K562 (cell line): ENCODE measurements around the gene SLC35B4. TPM values are rescaled to one million over a fixed set of nuclear protein-coding genes. Genes with fewer than 3 reads are reported as not detected.

Experiments
- ATAC-seq: fragments of 200-7000 bp; cut with Tn5 transposase; 3 replicates; pipeline ENCODE4 v1.9.1; 2020; ENCODE audit warnings: moderate library complexity
- BruUV-seq: library from RNA; stranded (reverse); fragments of 400-500 nt; replicated peaks from 2 replicates; lab custom pipeline; 2021; lab: Mats Ljungman, UMichigan
- CTCF ChIA-PET: fragments of 300-600 bp; formaldehyde crosslinking; extraction: SDS; loops from one replicate; lab custom pipeline; 2021; ENCODE audit warnings: low intra/inter-chr PET ratio; lab: Yijun Ruan, JAX
- POLR2A ChIA-PET: fragments of 300-600, 350-650 bp; sonication (Branson Sonifier 250); formaldehyde crosslinking; extraction: SDS; loops from one replicate; lab custom pipeline; 2021; ENCODE audit warnings: antibody characterized with exemption, inconsistent platforms; lab: Yijun Ruan, JAX
- DNase-seq, 4 experiments: peaks; one replicate each; pipeline versions ENCODE4 v3.0.0 to v3.0.0-alpha.2; 2011 to 2018; ENCODE audit warnings: low spot score in 3 of 4, mixed read lengths in 3 of 4; ENCODE audit errors: extremely low read depth in 1 of 4
- FAIRE-seq: peaks from 2 replicates; lab custom pipeline; 2011; peaks lifted over from hg19 to GRCh38; lab: Jason Lieb, UNC
- H2AFZ ChIP-seq: 2 replicates; pipeline ENCODE4 v1.6.0; 2011; ENCODE audit warnings: low read depth, low read length, control low read depth, inconsistent platforms
- H3K27ac ChIP-seq: fragments of 200-600 bp; 3 replicates; pipeline ENCODE4 v1.8.0; 2011; ENCODE audit warnings: low read depth, mild to moderate bottlenecking, control low read depth, inconsistent platforms, low read length, moderate library complexity, mixed read lengths; ENCODE audit errors: extremely low read depth
- H3K27me3 ChIP-seq, 2 experiments: fragments of 300-600 bp in 1 of 2; 2 replicates in 1 of 2; 3 replicates in 1 of 2; pipeline versions ENCODE4 v1.6.0 to v1.8.0; 2011; ENCODE audit warnings: inconsistent platforms in 2 of 2, low read length in 2 of 2, mild to moderate bottlenecking in 1 of 2, mixed read lengths in 1 of 2, moderate library complexity in 1 of 2; ENCODE audit not compliant: control insufficient read depth in 2 of 2, insufficient read depth in 2 of 2
- H3K36me3 ChIP-seq: fragments of 300-600 bp; 3 replicates; pipeline ENCODE4 v1.8.0; 2011; ENCODE audit warnings: mild to moderate bottlenecking, low read length, inconsistent platforms; ENCODE audit not compliant: control insufficient read depth, insufficient read depth
- H3K4me1 ChIP-seq, 2 experiments: fragments of 200-600 bp in 1 of 2; replicated peaks in 1 of 2; 2 replicates in 1 of 2; 3 replicates in 1 of 2; pipeline versions ENCODE4 v1.5.1 to v1.8.0; 2011; ENCODE audit warnings: inconsistent platforms in 2 of 2, low read length in 2 of 2, mild to moderate bottlenecking in 1 of 2, mixed read lengths in 1 of 2, moderate library complexity in 1 of 2; ENCODE audit not compliant: control insufficient read depth in 2 of 2, insufficient read depth in 2 of 2
- H3K4me2 ChIP-seq: 2 replicates; pipeline ENCODE4 v1.6.1; 2011; ENCODE audit warnings: low read length, control low read depth, inconsistent platforms, mixed read lengths; ENCODE audit not compliant: insufficient read depth
- H3K4me3 ChIP-seq: fragments of 200-600 bp; sonication (generic), shearing (Covaris generic); 2 replicates; pipeline ENCODE4 v1.5.1; 2016; ENCODE audit warnings: control low read depth, inconsistent platforms
- H3K79me2 ChIP-seq: fragments of 200-600 bp; 3 replicates; pipeline ENCODE4 v1.8.0; 2011; ENCODE audit warnings: low read length, inconsistent platforms; ENCODE audit not compliant: control insufficient read depth, insufficient read depth
- H3K9ac ChIP-seq, 2 experiments: 2 replicates each; pipeline versions ENCODE4 v1.6.0 to v1.6.1; 2011; ENCODE audit warnings: low read depth in 2 of 2, low read length in 2 of 2, control low read depth in 1 of 2, inconsistent platforms in 1 of 2, mild to moderate bottlenecking in 1 of 2, mixed read lengths in 1 of 2; ENCODE audit not compliant: insufficient read depth in 1 of 2
- H3K9me1 ChIP-seq: one replicate; pipeline ENCODE4 v1.6.0; 2011; ENCODE audit warnings: inconsistent platforms, mild to moderate bottlenecking, low read length, moderate library complexity; ENCODE audit not compliant: control insufficient read depth, insufficient read depth
- H3K9me3 ChIP-seq: replicated peaks from 2 replicates; pipeline ENCODE4 v1.5.1; 2011; ENCODE audit warnings: low read depth, low read length, inconsistent platforms; ENCODE audit not compliant: control insufficient read depth, insufficient read depth
- H4K20me1 ChIP-seq: replicated peaks from 2 replicates; pipeline ENCODE4 v1.6.1; 2011; ENCODE audit warnings: low read length, inconsistent platforms, mixed read lengths; ENCODE audit not compliant: control insufficient read depth, insufficient read depth
- BRF2 ChIP-seq: IDR thresholded peaks from 3 replicates; pipeline ENCODE4 v1.6.1; 2011; ENCODE audit warnings: borderline replicate concordance, mild to moderate bottlenecking; ENCODE audit not compliant: insufficient read length, insufficient read depth
- CCNT2 ChIP-seq: IDR thresholded peaks from 2 replicates; pipeline ENCODE4 v1.6.1; 2011; ENCODE audit warnings: borderline replicate concordance, low read depth, mild to moderate bottlenecking, moderate library complexity, mixed read lengths, low read length; ENCODE audit not compliant: insufficient read length; ENCODE audit errors: extremely low read depth
- EHMT2 ChIP-seq: fragments of 450-650 bp; IDR thresholded peaks from 2 replicates; pipeline ENCODE4 v1.6.1; 2018; ENCODE audit warnings: antibody characterized with exemption
- ESRRB ChIP-seq: fragments of 250-450 bp; sonication (Bioruptor Pico); IDR thresholded peaks from 2 replicates; pipeline ENCODE4 v1.5.0; 2020; ENCODE audit warnings: mild to moderate bottlenecking, moderate library complexity, borderline replicate concordance
- HLTF ChIP-seq: fragments of 450-650 bp; IDR thresholded peaks from 2 replicates; pipeline ENCODE4 v1.6.1; 2016
- KLF6 ChIP-seq: fragments of 250-450 bp; sonication (Bioruptor Pico); IDR thresholded peaks from 2 replicates; pipeline ENCODE4 v1.4.0; 2020; ENCODE audit warnings: mild to moderate bottlenecking, moderate library complexity, borderline replicate concordance
- MAFG ChIP-seq: fragments of 450-650 bp; conservative IDR thresholded peaks from 2 replicates; pipeline ENCODE4 v1.6.1; 2016; ENCODE audit warnings: missing genetic modification characterization, missing compliant biosample characterization
- MEIS2 ChIP-seq: fragments of 450-650 bp; IDR thresholded peaks from 2 replicates; pipeline ENCODE4 v1.6.1; 2014; ENCODE audit warnings: mild to moderate bottlenecking; ENCODE audit not compliant: partially characterized antibody
- MXI1 ChIP-seq: IDR thresholded peaks from 2 replicates; pipeline ENCODE4 v1.6.1; 2011; ENCODE audit warnings: low read depth, mild to moderate bottlenecking, improper control_type of control experiment, low read length
- NFE2 ChIP-seq: IDR thresholded peaks from 2 replicates; pipeline ENCODE4 v1.6.1; 2014; ENCODE audit warnings: antibody characterized with exemption, low read depth
- POLR2B ChIP-seq: fragments of 450-650 bp; IDR thresholded peaks from 2 replicates; pipeline ENCODE4 v1.6.1; 2018; ENCODE audit warnings: low read depth; ENCODE audit not compliant: partially characterized antibody
- RFX5 ChIP-seq: IDR thresholded peaks from 2 replicates; pipeline ENCODE4 v1.6.1; 2011; ENCODE audit warnings: low read depth, mild to moderate bottlenecking, improper control_type of control experiment, low read length
- SP1 ChIP-seq: sonication (generic); formaldehyde crosslinking; IDR thresholded peaks from 2 replicates; pipeline ENCODE4 v1.8.1; 2022; ENCODE audit warnings: mild to moderate bottlenecking, missing genetic modification reagents
- ZFP1 ChIP-seq: fragments of 450-650 bp; formaldehyde crosslinking; IDR thresholded peaks from 2 replicates; pipeline ENCODE4 v1.4.0; 2020; ENCODE audit warnings: mild to moderate bottlenecking, mixed read lengths
- ZNF263 ChIP-seq: sonication (generic); formaldehyde crosslinking; IDR thresholded peaks from 2 replicates; pipeline ENCODE4 v1.8.0; 2022; ENCODE audit warnings: mild to moderate bottlenecking, missing genetic modification reagents, borderline replicate concordance
- ZNF316 ChIP-seq: fragments of 450-650 bp; IDR thresholded peaks from 2 replicates; pipeline ENCODE4 v1.6.1; 2016
- ZNF354B ChIP-seq: fragments of 250-450 bp; sonication (Bioruptor Pico); IDR thresholded peaks from 2 replicates; pipeline ENCODE4 v1.4.0; 2020
- ZNF778 ChIP-seq: fragments of 450-650 bp; formaldehyde crosslinking; IDR thresholded peaks from 2 replicates; pipeline ENCODE4 v1.4.0; 2020; ENCODE audit warnings: mild to moderate bottlenecking, moderate library complexity
- WGBS: fragments of 100-300 bp; shearing (Covaris generic); methylation state at CpG from one replicate; pipeline ENCODE4 v1.1.6; 2016; ENCODE audit warnings: low coverage, mixed read lengths; ENCODE audit not compliant: insufficient coverage; ENCODE audit errors: missing lambda C conversion rate; 5-methylcytosine and 5-hydroxymethylcytosine counted together
- in situ Hi-C: fragments of 300-500 bp; cut with MboI; formaldehyde crosslinking; loops from 4 replicates; pipeline ENCODE4 v1.15.0; 2018; ENCODE audit warnings: inconsistent platforms, mixed read lengths
- intact Hi-C: fragments of 100-400 bp; cut with micrococcal nuclease; formaldehyde crosslinking; loops from 2 replicates; pipeline ENCODE4 v1.14.2; 2022
- polyA plus RNA-seq, 8 experiments: library from polyadenylated mRNA; depleted of rRNA in 4 of 8; stranded (reverse) in 5 of 8; unstranded in 3 of 8; fragments of >200 nt; fragmentation: Nextera tagmentation in 2 of 8; fragmentation: Illumina TruSeq in 1 of 8; extraction: Ambion mirVana in 2 of 8; extraction: Trizol in 1 of 8; gene quantifications; 2 replicates each; pipeline versions ENCODE4 v1.2.1 to v1.2.3, GENCODE V29; 2011 to 2014; ENCODE audit warnings: inconsistent platforms in 1 of 8, missing spikeins in 1 of 8
- total RNA-seq, 7 experiments: library from RNA; depleted of rRNA in 6 of 7; stranded (reverse); fragments of >200 nt in 6 of 7; fragmentation: Illumina TruSeq in 2 of 7; extraction: Trizol in 2 of 7; gene quantifications; 2 replicates each; pipeline versions ENCODE4 v1.2.1 to v1.2.3, GENCODE V29; 2011 to 2021; ENCODE audit warnings: low replicate concordance in 1 of 7

SLC35B4 gene
- total and polyA plus RNA-seq, 9 of the 15 experiments (the other 6 are each of a cell fraction or from before 2014, with no cell fraction given): 6.1 to 34.9 (median 17.6) TPM

GRCh38 chr7:134298902-134299683, 17.6 kb downstream of the SLC35B4 start:
- no peaks in the 10 kb centered on the region for H4K20me1 ChIP-seq
- H3K27ac ChIP-seq: no peak overlapping the region
- WGBS: 62% methylated on average over 10 of the region's 10 CpGs
- peak; percentile 49; the same call in 2 of the 3 replicates for ATAC-seq
- H3K4me3 ChIP-seq: no peak overlapping the region
- H3K4me1 ChIP-seq: no peaks in the 10 kb centered on the region
- H3K36me3 ChIP-seq: peaks cover 71% of the 10 kb centered on the region
- no peak overlapping the region for H2AFZ ChIP-seq
- no peak for DNase-seq
- ChIA-PET CTCF (no interaction called here), POLR2A (interaction anchor here (0.5 to 1.5 kb wide), 2 partner anchors 10 to 14 kb away, joined by 3 to 5 read pairs; no protein-coding TSS in a partner anchor)
- no peaks in the 10 kb centered on the region for H3K9me1 ChIP-seq
- no peaks in the 10 kb centered on the region for H3K79me2 ChIP-seq
- H3K4me2 ChIP-seq: no peak overlapping the region
- intact Hi-C loops: no loop called here
- BruUV-seq: no TSS peak
- no peaks in the 10 kb centered on the region for H3K9me3 ChIP-seq
- FAIRE-seq: no peak
- no peaks in the 10 kb centered on the region for H3K27me3 ChIP-seq
- in situ Hi-C loops: no loop called here
- no peak overlapping the region for H3K9ac ChIP-seq
- peak; percentile 28; the same call in 1 of the 2 replicates for TF ChIP-seq NFE2
- no peak for TF ChIP-seq BRF2
- no peak for TF ChIP-seq HLTF
- TF ChIP-seq MAFG (tag): peak; percentile 58
- no peak for TF ChIP-seq ZNF263
- peak; percentile 67 for TF ChIP-seq ZNF316
- TF ChIP-seq ZFP1 (CRISPR knock-in tag): no peak
- TF ChIP-seq ZNF354B (CRISPR knock-in tag): no peak
- TF ChIP-seq ESRRB (CRISPR knock-in tag): no peak
- TF ChIP-seq MEIS2: no peak
- TF ChIP-seq CCNT2: no peak
- TF ChIP-seq SP1 (CRISPR knock-in tag): no peak
- TF ChIP-seq KLF6 (CRISPR knock-in tag): no peak
- peak; percentile 72 for TF ChIP-seq RFX5
- no peak for TF ChIP-seq EHMT2
- TF ChIP-seq ZNF778 (CRISPR knock-in tag): no peak
- no peak for TF ChIP-seq POLR2B
- no peak for TF ChIP-seq MXI1
